GM23338 (cell line): ENCODE results near the gene PWP2. TPM values are rescaled to one million over a fixed set of nuclear protein-coding genes. Genes with fewer than 3 reads are reported as not detected.

ENCODE experiments used
- ATAC-seq: fragments of 200-7000 bp; cut with Tn5 transposase; 3 replicates; pipeline ENCODE4 v1.9.1; 2020
- DNase-seq: peaks from one replicate; pipeline ENCODE4 v3.0.0-alpha.2; 2015; ENCODE audit warnings: low spot score
- H2AFZ ChIP-seq: fragments of 200-600 bp; sonication (generic); 2 replicates; pipeline ENCODE4 v1.8.0; 2016; ENCODE audit warnings: antibody characterized with exemption, mild to moderate bottlenecking, moderate library complexity
- H3F3A ChIP-seq: fragments of 200-600 bp; sonication (generic); replicated peaks from 2 replicates; pipeline ENCODE4 v1.8.0; 2017; ENCODE audit warnings: antibody characterized with exemption, mixed run types, low read depth
- H3K27ac ChIP-seq: fragments of 200-600 bp; sonication (generic); 2 replicates; pipeline ENCODE4 v1.6.1; 2016; ENCODE audit warnings: low read depth
- H3K27me3 ChIP-seq: fragments of 200-600 bp; sonication (generic); 2 replicates; pipeline ENCODE4 v1.8.0; 2016; ENCODE audit warnings: mild to moderate bottlenecking, mixed run types, moderate library complexity; ENCODE audit not compliant: insufficient read depth
- H3K36me3 ChIP-seq: fragments of 200-600 bp; sonication (generic); 2 replicates; pipeline ENCODE4 v1.8.0; 2016; ENCODE audit warnings: mild to moderate bottlenecking; ENCODE audit not compliant: insufficient read depth
- H3K4me1 ChIP-seq: fragments of 200-600 bp; sonication (generic); 2 replicates; pipeline ENCODE4 v1.8.0; 2016; ENCODE audit warnings: mild to moderate bottlenecking, moderate library complexity; ENCODE audit not compliant: insufficient read depth
- H3K4me2 ChIP-seq: fragments of 200-600 bp; sonication (generic); 2 replicates; pipeline ENCODE4 v1.7.1; 2017; ENCODE audit warnings: mixed run types
- H3K4me3 ChIP-seq: fragments of 200-600 bp; sonication (generic); 2 replicates; pipeline ENCODE4 v1.6.1; 2016; ENCODE audit warnings: mixed run types
- H3K79me2 ChIP-seq: fragments of 200-600 bp; sonication (generic); replicated peaks from 2 replicates; pipeline ENCODE4 v1.8.0; 2017; ENCODE audit warnings: mild to moderate bottlenecking; ENCODE audit not compliant: insufficient read depth
- H3K9me2 ChIP-seq: fragments of 200-600 bp; sonication (generic); 2 replicates; pipeline ENCODE4 v1.8.0; 2017; ENCODE audit not compliant: insufficient read depth
- H4K20me1 ChIP-seq: fragments of 200-600 bp; sonication (generic); replicated peaks from 2 replicates; pipeline ENCODE4 v1.8.0; 2017; ENCODE audit warnings: mild to moderate bottlenecking; ENCODE audit not compliant: insufficient read depth
- H3K27ac Mint-ChIP-seq: 2 replicates; pipeline ENCODE4 v1.8.0; 2020; ENCODE audit warnings: inconsistent platforms, mild to moderate bottlenecking, moderate library complexity, mixed read lengths
- H3K27me3 Mint-ChIP-seq: 3 replicates; pipeline ENCODE4 v1.8.0; 2022; ENCODE audit warnings: low read depth, mild to moderate bottlenecking, moderate library complexity, mixed read lengths, inconsistent platforms; ENCODE audit not compliant: insufficient read depth, poor library complexity
- H3K36me3 Mint-ChIP-seq: 3 replicates; pipeline ENCODE4 v1.8.0; 2021; ENCODE audit warnings: low read depth, mild to moderate bottlenecking, inconsistent platforms, moderate library complexity, mixed read lengths
- H3K4me1 Mint-ChIP-seq: 3 replicates; pipeline ENCODE4 v1.8.0; 2020; ENCODE audit warnings: mild to moderate bottlenecking, inconsistent platforms, mixed read lengths
- H3K4me3 Mint-ChIP-seq: 3 replicates; pipeline ENCODE4 v1.8.0; 2021; ENCODE audit warnings: moderate library complexity, mild to moderate bottlenecking, inconsistent platforms, mixed read lengths
- H3K9me3 Mint-ChIP-seq: 3 replicates; pipeline ENCODE4 v1.8.0; 2020; ENCODE audit warnings: moderate library complexity, mild to moderate bottlenecking, inconsistent platforms, mixed read lengths
- CREB1 ChIP-seq: fragments of 250-450 bp; sonication (Bioruptor Pico); IDR thresholded peaks from 2 replicates; pipeline ENCODE4 v1.5.0; 2020; ENCODE audit warnings: low read depth, mild to moderate bottlenecking, moderate library complexity
- EZH2 ChIP-seq: fragments of 200-600 bp; sonication (generic); IDR thresholded peaks from one replicate; pipeline ENCODE4 v1.8.0; 2017; ENCODE audit warnings: antibody characterized with exemption, mild to moderate bottlenecking, low read depth; ENCODE audit not compliant: unreplicated experiment
- EZH2phosphoT487 ChIP-seq: fragments of 200-600 bp; sonication (generic); IDR thresholded peaks from one replicate; pipeline ENCODE4 v1.8.1; 2018; ENCODE audit warnings: antibody characterized with exemption; ENCODE audit not compliant: unreplicated experiment
- JUNB ChIP-seq: IDR thresholded peaks from one replicate; pipeline ENCODE4 v1.6.1; 2016; ENCODE audit warnings: antibody characterized with exemption; ENCODE audit not compliant: unreplicated experiment
- NANOG ChIP-seq: IDR thresholded peaks from 2 replicates; pipeline ENCODE4 v1.6.1; 2016; ENCODE audit warnings: antibody characterized with exemption, borderline replicate concordance
- POLR2AphosphoS5 ChIP-seq: IDR thresholded peaks from 2 replicates; pipeline ENCODE4 v1.6.1; 2016; ENCODE audit warnings: antibody characterized with exemption, low read depth
- REST ChIP-seq: IDR thresholded peaks from one replicate; pipeline ENCODE4 v1.6.1; 2018; ENCODE audit warnings: antibody characterized with exemption; ENCODE audit not compliant: unreplicated experiment
- STAT1 ChIP-seq: IDR thresholded peaks from one replicate; pipeline ENCODE4 v1.6.1; 2016; ENCODE audit warnings: antibody characterized with exemption; ENCODE audit not compliant: unreplicated experiment
- ZNF114 ChIP-seq: fragments of 250-450 bp; sonication (Bioruptor Pico); IDR thresholded peaks from 2 replicates; pipeline ENCODE4 v1.5.0; 2020; ENCODE audit warnings: mild to moderate bottlenecking, moderate library complexity
- ZNF331 ChIP-seq: fragments of 250-450 bp; sonication (Bioruptor Pico); IDR thresholded peaks from 2 replicates; pipeline ENCODE4 v1.5.0; 2020; ENCODE audit warnings: low read depth, mild to moderate bottlenecking, moderate library complexity
- ZNF462 ChIP-seq: fragments of 250-450 bp; sonication (Bioruptor Pico); IDR thresholded peaks from 2 replicates; pipeline ENCODE4 v1.5.0; 2020; ENCODE audit warnings: mild to moderate bottlenecking, moderate library complexity
- polyA plus RNA-seq: library from polyadenylated mRNA; unstranded; fragments of >200 nt; fragmentation: Nextera tagmentation; extraction: Ambion mirVana; gene quantifications from 2 replicates; pipeline ENCODE4 v1.2.1, GENCODE V29; 2016
- total RNA-seq: library from RNA; depleted of rRNA; stranded (reverse); fragments of >200 nt; shearing (Covaris generic); gene quantifications from 2 replicates; pipeline ENCODE4 v1.2.3, GENCODE V29; 2014
- TF ChIP-seq, protein P1 (sequence below), 2 experiments: fragments of 200-600 bp in 1 of 2; sonication (generic) in 1 of 2; conservative IDR thresholded peaks; 2 replicates each; pipeline versions ENCODE4 v1.5.1 to v1.6.1; 2016 to 2017; ENCODE audit warnings: antibody characterized with exemption in 2 of 2, low read depth in 2 of 2, mild to moderate bottlenecking in 2 of 2, moderate library complexity in 1 of 2
- TF ChIP-seq, protein P2 (sequence below): IDR thresholded peaks from 2 replicates; pipeline ENCODE4 v1.6.1; 2016; ENCODE audit warnings: antibody characterized with exemption

The PWP2 gene
- total and polyA plus RNA-seq, 2 experiments from 2014 or later = 18.2 to 59.2 TPM

DNA sequence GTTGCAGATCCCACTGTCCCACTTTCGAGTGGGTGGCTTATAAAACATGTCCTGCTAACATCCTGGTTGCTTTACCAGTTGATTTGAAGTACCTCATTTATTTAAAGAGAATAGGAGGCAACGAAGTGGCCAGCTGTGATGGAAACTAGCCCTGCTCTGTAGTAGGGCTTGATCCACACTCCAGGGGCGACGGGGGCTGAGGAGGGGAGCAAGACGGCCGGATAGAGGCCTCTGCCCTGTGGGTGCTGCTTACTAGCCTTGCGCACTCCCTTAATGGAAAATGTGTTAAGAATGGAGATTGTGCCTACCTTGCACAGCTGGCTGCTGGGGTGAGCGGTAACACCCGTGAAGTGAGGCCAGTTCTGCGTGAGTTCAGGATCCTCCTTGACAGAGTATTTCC, 41.1 kb upstream of the PWP2 start:
- peaks cover 5% of the 10 kb centered on the region for H3K27me3 Mint-ChIP-seq
- Histone ChIP-seq H3K36me3 (peaks cover 26% of the 10 kb centered on the region), H3K9me2 (no peaks in the 10 kb centered on the region), H2AFZ (no peak overlapping the region), H3K79me2 (peaks cover 16% of the 10 kb centered on the region), H3K4me3 (no peak overlapping the region), H3F3A (no peaks in the 10 kb centered on the region), H3K4me1 (no peaks in the 10 kb centered on the region), H3K27ac (0 out of 2 replicates have a peak overlapping the region, but pooled peaks have one; percentile 55), H3K27me3 (no peaks in the 10 kb centered on the region), H4K20me1 (peaks cover 6% of the 10 kb centered on the region), H3K4me2 (no peak overlapping the region)
- no peaks in the 10 kb centered on the region for H3K9me3 Mint-ChIP-seq
- peaks cover 22% of the 10 kb centered on the region for H3K36me3 Mint-ChIP-seq
- peaks cover 6% of the 10 kb centered on the region for H3K4me1 Mint-ChIP-seq
- TF ChIP-seq POLR2AphosphoS5 = no peak
- no peak for TF ChIP-seq NANOG
- TF ChIP-seq ZNF462 (CRISPR knock-in tag) = no peak
- TF ChIP-seq, protein P1, sequence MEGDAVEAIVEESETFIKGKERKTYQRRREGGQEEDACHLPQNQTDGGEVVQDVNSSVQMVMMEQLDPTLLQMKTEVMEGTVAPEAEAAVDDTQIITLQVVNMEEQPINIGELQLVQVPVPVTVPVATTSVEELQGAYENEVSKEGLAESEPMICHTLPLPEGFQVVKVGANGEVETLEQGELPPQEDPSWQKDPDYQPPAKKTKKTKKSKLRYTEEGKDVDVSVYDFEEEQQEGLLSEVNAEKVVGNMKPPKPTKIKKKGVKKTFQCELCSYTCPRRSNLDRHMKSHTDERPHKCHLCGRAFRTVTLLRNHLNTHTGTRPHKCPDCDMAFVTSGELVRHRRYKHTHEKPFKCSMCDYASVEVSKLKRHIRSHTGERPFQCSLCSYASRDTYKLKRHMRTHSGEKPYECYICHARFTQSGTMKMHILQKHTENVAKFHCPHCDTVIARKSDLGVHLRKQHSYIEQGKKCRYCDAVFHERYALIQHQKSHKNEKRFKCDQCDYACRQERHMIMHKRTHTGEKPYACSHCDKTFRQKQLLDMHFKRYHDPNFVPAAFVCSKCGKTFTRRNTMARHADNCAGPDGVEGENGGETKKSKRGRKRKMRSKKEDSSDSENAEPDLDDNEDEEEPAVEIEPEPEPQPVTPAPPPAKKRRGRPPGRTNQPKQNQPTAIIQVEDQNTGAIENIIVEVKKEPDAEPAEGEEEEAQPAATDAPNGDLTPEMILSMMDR (conservative IDR thresholded peaks at IDR 0.05; ENCODE audit: low read depth in 2 of 2) = no peak
- no peak for TF ChIP-seq EZH2phosphoT487
- TF ChIP-seq, protein P2, sequence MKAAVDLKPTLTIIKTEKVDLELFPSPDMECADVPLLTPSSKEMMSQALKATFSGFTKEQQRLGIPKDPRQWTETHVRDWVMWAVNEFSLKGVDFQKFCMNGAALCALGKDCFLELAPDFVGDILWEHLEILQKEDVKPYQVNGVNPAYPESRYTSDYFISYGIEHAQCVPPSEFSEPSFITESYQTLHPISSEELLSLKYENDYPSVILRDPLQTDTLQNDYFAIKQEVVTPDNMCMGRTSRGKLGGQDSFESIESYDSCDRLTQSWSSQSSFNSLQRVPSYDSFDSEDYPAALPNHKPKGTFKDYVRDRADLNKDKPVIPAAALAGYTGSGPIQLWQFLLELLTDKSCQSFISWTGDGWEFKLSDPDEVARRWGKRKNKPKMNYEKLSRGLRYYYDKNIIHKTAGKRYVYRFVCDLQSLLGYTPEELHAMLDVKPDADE = no peak
- TF ChIP-seq ZNF331 (CRISPR knock-in tag) = no peak
- TF ChIP-seq STAT1 = no peak
- no peak for TF ChIP-seq ZNF114 (CRISPR knock-in tag)
- TF ChIP-seq REST = no peak
- TF ChIP-seq JUNB = no peak
- no peak for TF ChIP-seq EZH2
- TF ChIP-seq CREB1 = no peak
- no peak overlapping the region for H3K4me3 Mint-ChIP-seq
- ATAC-seq = no peak
- peak overlapping the region; percentile 73 for H3K27ac Mint-ChIP-seq
- DNase-seq = no peak
